H9 (cell line): ENCODE results near the gene DOCK10. TPM values are rescaled to one million over a fixed set of nuclear protein-coding genes. Genes with fewer than 3 reads are reported as not detected.

Experiments used
- DNase-seq: peaks from one replicate; pipeline ENCODE4 v3.0.0-alpha.2; 2017
- H2AFZ ChIP-seq: one replicate; pipeline ENCODE4 v1.6.1; 2013; ENCODE audit warnings: mild to moderate bottlenecking, low read length, control low read depth, moderate library complexity
- H2AK5ac ChIP-seq: 2 replicates; pipeline ENCODE4 v1.6.1; 2013; ENCODE audit warnings: low read length, control low read depth, mixed read lengths; ENCODE audit not compliant: insufficient read length
- H2BK120ac ChIP-seq: one replicate; pipeline ENCODE4 v1.6.1; 2013; ENCODE audit warnings: low read depth, mild to moderate bottlenecking, low read length, control low read depth, inconsistent platforms; ENCODE audit not compliant: poor library complexity, severe bottlenecking
- H2BK12ac ChIP-seq: 2 replicates; pipeline ENCODE4 v1.6.1; 2013; ENCODE audit warnings: low read length, control low read depth, mixed read lengths, low read depth; ENCODE audit not compliant: insufficient read length
- H2BK15ac ChIP-seq: 2 replicates; pipeline ENCODE4 v1.6.1; 2013; ENCODE audit warnings: low read depth, low read length, control low read depth
- H2BK20ac ChIP-seq: one replicate; pipeline ENCODE4 v1.6.1; 2013; ENCODE audit warnings: low read depth, mild to moderate bottlenecking, low read length, control low read depth, inconsistent platforms; ENCODE audit not compliant: poor library complexity, severe bottlenecking
- H2BK5ac ChIP-seq: 2 replicates; pipeline ENCODE4 v1.6.1; 2013; ENCODE audit warnings: low read length, control low read depth, mixed read lengths; ENCODE audit not compliant: insufficient read length
- H3K14ac ChIP-seq: 2 replicates; pipeline ENCODE4 v1.6.1; 2013; ENCODE audit warnings: low read length, control low read depth; ENCODE audit not compliant: insufficient read depth
- H3K18ac ChIP-seq: 2 replicates; pipeline ENCODE4 v1.6.1; 2013; ENCODE audit warnings: low read depth, mild to moderate bottlenecking, mixed read lengths, low read length, control low read depth; ENCODE audit not compliant: insufficient read length
- H3K23ac ChIP-seq: 2 replicates; pipeline ENCODE4 v1.6.1; 2013; ENCODE audit warnings: low read length, control low read depth, mixed read lengths, low read depth; ENCODE audit not compliant: insufficient read length
- H3K23me2 ChIP-seq: 2 replicates; pipeline ENCODE4 v1.6.1; 2013; ENCODE audit warnings: low read depth, mild to moderate bottlenecking, mixed read lengths, low read length, control low read depth; ENCODE audit not compliant: insufficient read length, poor library complexity, severe bottlenecking
- H3K27ac ChIP-seq: 2 replicates; pipeline ENCODE4 v1.5.1; 2013; ENCODE audit warnings: low read length, control low read depth, mixed read lengths, low read depth; ENCODE audit not compliant: insufficient read length
- H3K27me3 ChIP-seq: 2 replicates; pipeline ENCODE4 v1.6.1; 2013; ENCODE audit warnings: low read length, control low read depth, inconsistent platforms; ENCODE audit not compliant: insufficient read depth
- H3K4ac ChIP-seq: 2 replicates; pipeline ENCODE4 v1.6.1; 2013; ENCODE audit warnings: low read depth, mild to moderate bottlenecking, control low read depth, inconsistent platforms, low read length, moderate library complexity
- H3K4me1 ChIP-seq: 2 replicates; pipeline ENCODE4 v1.6.1; 2013; ENCODE audit warnings: low read length, control low read depth, inconsistent platforms; ENCODE audit not compliant: insufficient read depth
- H3K4me2 ChIP-seq: 2 replicates; pipeline ENCODE4 v1.6.1; 2013; ENCODE audit warnings: low read length, control low read depth, mixed read lengths; ENCODE audit not compliant: insufficient read length, insufficient read depth
- H3K56ac ChIP-seq: 2 replicates; pipeline ENCODE4 v1.6.1; 2013; ENCODE audit warnings: low read depth, mild to moderate bottlenecking, mixed read lengths, low read length, control low read depth; ENCODE audit not compliant: insufficient read length
- H3K79me1 ChIP-seq: 2 replicates; pipeline ENCODE4 v1.6.1; 2013; ENCODE audit warnings: low read depth, mild to moderate bottlenecking, moderate library complexity, low read length, control low read depth, inconsistent platforms; ENCODE audit not compliant: insufficient read depth, poor library complexity, severe bottlenecking
- H3K79me2 ChIP-seq: 2 replicates; pipeline ENCODE4 v1.6.1; 2013; ENCODE audit warnings: low read length, control low read depth, inconsistent platforms; ENCODE audit not compliant: insufficient read depth
- H3K9ac ChIP-seq: 2 replicates; pipeline ENCODE4 v1.6.1; 2013; ENCODE audit warnings: low read length, control low read depth, mixed read lengths; ENCODE audit not compliant: insufficient read length; ENCODE audit errors: extremely low read depth
- H3K9me3 ChIP-seq: one replicate; pipeline ENCODE4 v1.6.1; 2013; ENCODE audit warnings: low read depth, low read length, inconsistent platforms; ENCODE audit not compliant: control insufficient read depth
- H3T11ph ChIP-seq: one replicate; pipeline ENCODE4 v1.6.1; 2013; ENCODE audit warnings: mild to moderate bottlenecking, low read length, control low read depth, inconsistent platforms
- H4K20me1 ChIP-seq: one replicate; pipeline ENCODE4 v1.6.1; 2013; ENCODE audit not compliant: control insufficient read depth, insufficient read length, insufficient read depth
- H4K5ac ChIP-seq: 2 replicates; pipeline ENCODE4 v1.6.1; 2013; ENCODE audit warnings: low read depth, mild to moderate bottlenecking, mixed read lengths, low read length, control low read depth; ENCODE audit not compliant: insufficient read length
- H4K8ac ChIP-seq: replicated peaks from 2 replicates; pipeline ENCODE4 v1.6.1; 2013; ENCODE audit warnings: low read length, control low read depth, mixed read lengths, low read depth; ENCODE audit not compliant: insufficient read length
- H4K91ac ChIP-seq: 2 replicates; pipeline ENCODE4 v1.6.1; 2013; ENCODE audit warnings: low read depth, mild to moderate bottlenecking, moderate library complexity, mixed read lengths, low read length, control low read depth; ENCODE audit not compliant: insufficient read length
- H3K27ac Mint-ChIP-seq, 3 experiments: 2 replicates in 2 of 3; 3 replicates in 1 of 3; pipeline ENCODE4 v1.8.0; 2020 to 2021; ENCODE audit warnings: mixed read lengths in 3 of 3, mild to moderate bottlenecking in 1 of 3, moderate library complexity in 1 of 3
- H3K27me3 Mint-ChIP-seq: 2 replicates; pipeline ENCODE4 v1.8.0; 2021; ENCODE audit warnings: low read depth, mild to moderate bottlenecking, moderate library complexity, mixed read lengths
- H3K36me3 Mint-ChIP-seq, 3 experiments: 2 replicates in 2 of 3; 3 replicates in 1 of 3; pipeline ENCODE4 v1.8.0; 2020 to 2021; ENCODE audit warnings: low read depth in 3 of 3, mixed read lengths in 3 of 3; ENCODE audit not compliant: insufficient read depth in 1 of 3
- H3K4me1 Mint-ChIP-seq, 2 experiments: 2 replicates each; pipeline ENCODE4 v1.8.0; 2020; ENCODE audit warnings: mixed read lengths in 2 of 2
- H3K4me3 Mint-ChIP-seq, 2 experiments: 2 replicates in 1 of 2; 3 replicates in 1 of 2; pipeline ENCODE4 v1.8.0; 2020 to 2021; ENCODE audit warnings: mild to moderate bottlenecking in 2 of 2, mixed read lengths in 2 of 2, moderate library complexity in 1 of 2
- H3K9me3 Mint-ChIP-seq, 2 experiments: 2 replicates in 1 of 2; 3 replicates in 1 of 2; pipeline ENCODE4 v1.8.0; 2020; ENCODE audit warnings: mild to moderate bottlenecking in 2 of 2, mixed read lengths in 2 of 2, moderate library complexity in 1 of 2
- CTCF ChIP-seq: fragments of 200-600 bp; sonication (generic); conservative IDR thresholded peaks from 3 replicates; pipeline ENCODE4 v1.8.0; 2021; ENCODE audit warnings: antibody characterized with exemption, mild to moderate bottlenecking
- WGBS: extraction: QIAGEN DNeasy Blood & Tissue Kit; methylation state at CpG from one replicate; pipeline ENCODE4 v1.1.7; 2013; ENCODE audit warnings: missing lambda C conversion rate, low lambda C conversion rate, mixed read lengths; ENCODE audit not compliant: insufficient read length; ENCODE audit errors: extremely low coverage; 5-methylcytosine and 5-hydroxymethylcytosine counted together
- total RNA-seq: library from RNA; stranded (reverse); gene quantifications from 2 replicates; pipeline ENCODE4 v1.2.1, GENCODE V29; 2021

Gene DOCK10
- total RNA-seq, 1 experiment from 2014 or later: 0.79 TPM

- Histone ChIP-seq H2BK120ac (no peak overlapping the region), H4K5ac (no peak overlapping the region), H3K9ac (no peak overlapping the region), H3K79me1 (no peaks in the 10 kb centered on the region), H3K14ac (no peak overlapping the region), H4K8ac (no peak overlapping the region), H2BK20ac (no peak overlapping the region), H3K23me2 (no peaks in the 10 kb centered on the region), H3K9me3 (no peaks in the 10 kb centered on the region), H3K18ac (no peak overlapping the region), H2BK15ac (no peak overlapping the region), H3K4ac (no peak overlapping the region), H4K91ac (no peak overlapping the region), H3T11ph (no peak overlapping the region), H2AFZ (no peak overlapping the region), H3K4me1 (no peaks in the 10 kb centered on the region), H3K23ac (no peak overlapping the region), H2BK5ac (no peak overlapping the region), H3K4me2 (no peak overlapping the region), H4K20me1 (no peaks in the 10 kb centered on the region), H2AK5ac (no peak overlapping the region), H3K79me2 (no peaks in the 10 kb centered on the region), H2BK12ac (no peak overlapping the region), H3K56ac (no peak overlapping the region), H3K27ac (no peak overlapping the region), H3K27me3 (no peaks in the 10 kb centered on the region)
- Mint-ChIP-seq H3K27ac (no peak overlapping the region), H3K4me3 (no peak overlapping the region), H3K27me3 (no peaks in the 10 kb centered on the region), H3K9me3 (no peaks in the 10 kb centered on the region), H3K36me3 (no peaks in the 10 kb centered on the region), H3K4me1 (no peaks in the 10 kb centered on the region)
- no peak for DNase-seq
- WGBS: no CpG with 5 or more reads among the region's 2 CpGs
- no peak for TF ChIP-seq CTCF
Measured at GRCh38 chr2:224865016-224865415, 177.3 kb downstream of the DOCK10 start.
